SU-DHL-6 (cell line): ENCODE measurements around the gene ARHGAP4.

Source experiments
- CTCF ChIP-seq: fragments of 200-600 bp; sonication (generic); IDR thresholded peaks from one replicate; pipeline ENCODE4 v1.5.1; 2017; ENCODE audit warnings: antibody characterized with exemption, mild to moderate bottlenecking, low read length, moderate library complexity; ENCODE audit not compliant: insufficient read depth, poor library complexity, severe bottlenecking
- EZH2phosphoT487 ChIP-seq: fragments of 200-600 bp; sonication (generic), shearing (Covaris generic); conservative IDR thresholded peaks from 2 replicates; pipeline ENCODE4 v1.6.1; 2018; ENCODE audit warnings: mild to moderate bottlenecking, antibody characterized with exemption, low read length, moderate library complexity, mixed read lengths

- TF ChIP-seq CTCF (no peak), EZH2phosphoT487 (no peak)
Measured at GRCh38 chrX:153961292-153961691, 35.2 kb upstream of the ARHGAP4 start.
